HEK293 (cell line): ENCODE results near the gene WRAP53.

ENCODE experiments used
- CTCF ChIA-PET: fragments of 350-600 bp; formaldehyde crosslinking; extraction: SDS; loops from one replicate; lab custom pipeline; 2021; ENCODE audit warnings: antibody characterized with exemption; lab: Yijun Ruan, JAX
- POLR2A ChIA-PET: fragments of 300-600 bp; formaldehyde crosslinking; extraction: SDS; loops from one replicate; lab custom pipeline; 2020; ENCODE audit warnings: antibody characterized with exemption, inconsistent platforms; lab: Yijun Ruan, JAX
- H3K27ac ChIP-seq: fragments of 200-500 bp; sonication (Bioruptor generic); 2 replicates; pipeline ENCODE4 v1.5.1; 2014; ENCODE audit warnings: low read depth, low read length, control low read depth, inconsistent platforms; ENCODE audit errors: extremely low read depth
- H3K36me3 ChIP-seq, 2 experiments: fragments of 200-500 bp in 1 of 2; sonication (Bioruptor generic) in 1 of 2; 1 replicate in 1 of 2; 2 replicates in 1 of 2; pipeline ENCODE4 v1.5.1; 2014 to 2017; ENCODE audit warnings: inconsistent platforms in 2 of 2, low read length in 2 of 2; ENCODE audit not compliant: control insufficient read depth in 2 of 2, insufficient read depth in 1 of 2
- H3K4me1 ChIP-seq: fragments of 200-500 bp; sonication (Bioruptor generic); 2 replicates; pipeline ENCODE4 v1.5.1; 2014; ENCODE audit warnings: mild to moderate bottlenecking, low read length, inconsistent platforms; ENCODE audit not compliant: control insufficient read depth, insufficient read depth
- H3K4me3 ChIP-seq: 2 replicates; pipeline ENCODE4 v1.5.1; 2011; ENCODE audit warnings: low read depth, mild to moderate bottlenecking, control low read depth, low read length, moderate library complexity
- H3K9me3 ChIP-seq: fragments of 200-500 bp; sonication (Bioruptor generic); 2 replicates; pipeline ENCODE4 v1.5.1; 2014; ENCODE audit warnings: low read depth, low read length, inconsistent platforms; ENCODE audit not compliant: control insufficient read depth, insufficient read depth
- EGR2 ChIP-seq: fragments of 450-650 bp; formaldehyde crosslinking; IDR thresholded peaks from 2 replicates; pipeline ENCODE4 v1.5.1; 2016; ENCODE audit warnings: low read depth, missing biosample characterization, missing genetic modification characterization
- MEIS1 ChIP-seq: sonication (generic); formaldehyde crosslinking; IDR thresholded peaks from 2 replicates; pipeline ENCODE4 v1.8.1; 2022; ENCODE audit warnings: missing genetic modification reagents, mild to moderate bottlenecking, borderline replicate concordance
- OSR2 ChIP-seq: fragments of 450-650 bp; formaldehyde crosslinking; IDR thresholded peaks from 2 replicates; pipeline ENCODE4 v1.5.1; 2016; ENCODE audit warnings: missing biosample characterization, missing genetic modification characterization
- SCRT2 ChIP-seq: fragments of 450-650 bp; formaldehyde crosslinking; IDR thresholded peaks from 2 replicates; pipeline ENCODE4 v1.5.1; 2016; ENCODE audit warnings: missing biosample characterization, missing genetic modification characterization
- ZBTB17 ChIP-seq: fragments of 450-650 bp; formaldehyde crosslinking; IDR thresholded peaks from 2 replicates; pipeline ENCODE4 v1.5.1; 2016; ENCODE audit warnings: missing biosample characterization, missing genetic modification characterization
- ZFHX2 ChIP-seq: fragments of 450-650 bp; formaldehyde crosslinking; conservative IDR thresholded peaks from 2 replicates; pipeline ENCODE4 v1.5.1; 2016; ENCODE audit warnings: missing biosample characterization, missing genetic modification characterization
- ZNF133 ChIP-seq: fragments of 450-650 bp; formaldehyde crosslinking; IDR thresholded peaks from 2 replicates; pipeline ENCODE4 v1.5.1; 2016; ENCODE audit warnings: missing biosample characterization, missing genetic modification characterization
- ZNF16 ChIP-seq: fragments of 450-650 bp; formaldehyde crosslinking; IDR thresholded peaks from 2 replicates; pipeline ENCODE4 v1.5.1; 2016; ENCODE audit warnings: low read depth, missing biosample characterization, missing genetic modification characterization
- ZNF184 ChIP-seq: fragments of 450-650 bp; IDR thresholded peaks from 2 replicates; pipeline ENCODE4 v1.5.1; 2018; ENCODE audit warnings: missing biosample characterization, mild to moderate bottlenecking, missing genetic modification characterization
- ZNF2 ChIP-seq: fragments of 450-650 bp; formaldehyde crosslinking; IDR thresholded peaks from 2 replicates; pipeline ENCODE4 v1.5.1; 2016; ENCODE audit warnings: missing biosample characterization, missing genetic modification characterization
- ZNF266 ChIP-seq: fragments of 450-650 bp; formaldehyde crosslinking; IDR thresholded peaks from 2 replicates; pipeline ENCODE4 v1.5.1; 2016; ENCODE audit warnings: missing biosample characterization, missing genetic modification characterization, low read depth
- ZNF302 ChIP-seq: fragments of 450-650 bp; formaldehyde crosslinking; IDR thresholded peaks from 2 replicates; pipeline ENCODE4 v1.5.1; 2016; ENCODE audit warnings: missing biosample characterization, missing genetic modification characterization, low read depth
- ZNF366 ChIP-seq: fragments of 450-650 bp; formaldehyde crosslinking; conservative IDR thresholded peaks from 2 replicates; pipeline ENCODE4 v1.5.1; 2016; ENCODE audit warnings: missing biosample characterization, missing genetic modification characterization
- ZNF37A ChIP-seq: fragments of 450-650 bp; IDR thresholded peaks from 2 replicates; pipeline ENCODE4 v1.5.1; 2018; ENCODE audit warnings: missing biosample characterization, missing genetic modification characterization
- ZNF394 ChIP-seq: fragments of 450-650 bp; formaldehyde crosslinking; IDR thresholded peaks from 2 replicates; pipeline ENCODE4 v1.5.1; 2016; ENCODE audit warnings: missing biosample characterization, missing genetic modification characterization, mild to moderate bottlenecking, moderate library complexity, borderline replicate concordance
- ZNF544 ChIP-seq: fragments of 450-650 bp; formaldehyde crosslinking; IDR thresholded peaks from 2 replicates; pipeline ENCODE4 v1.5.0; 2017; ENCODE audit warnings: missing biosample characterization, missing genetic modification characterization
- ZNF555 ChIP-seq: fragments of 450-650 bp; formaldehyde crosslinking; conservative IDR thresholded peaks from 2 replicates; pipeline ENCODE4 v1.5.1; 2017; ENCODE audit warnings: missing biosample characterization, mild to moderate bottlenecking, missing genetic modification characterization, inconsistent platforms
- ZNF558 ChIP-seq: fragments of 450-650 bp; formaldehyde crosslinking; IDR thresholded peaks from 2 replicates; pipeline ENCODE4 v1.5.1; 2016; ENCODE audit warnings: missing biosample characterization, missing genetic modification characterization
- ZNF658 ChIP-seq: fragments of 450-650 bp; formaldehyde crosslinking; IDR thresholded peaks from 2 replicates; pipeline ENCODE4; 2016; ENCODE audit warnings: missing biosample characterization, missing genetic modification characterization
- ZNF660 ChIP-seq: fragments of 450-650 bp; IDR thresholded peaks from 2 replicates; pipeline ENCODE4 v1.5.1; 2018; ENCODE audit warnings: missing biosample characterization, mild to moderate bottlenecking, missing genetic modification characterization
- ZNF791 ChIP-seq: fragments of 450-650 bp; formaldehyde crosslinking; IDR thresholded peaks from 2 replicates; pipeline ENCODE4 v1.5.1; 2016; ENCODE audit warnings: missing biosample characterization, missing genetic modification characterization
- ZSCAN16 ChIP-seq: fragments of 450-650 bp; formaldehyde crosslinking; IDR thresholded peaks from 2 replicates; pipeline ENCODE4 v1.5.1; 2016; ENCODE audit warnings: missing biosample characterization, missing genetic modification characterization
- ZSCAN23 ChIP-seq: fragments of 450-650 bp; formaldehyde crosslinking; IDR thresholded peaks from 2 replicates; pipeline ENCODE4 v1.5.1; 2016; ENCODE audit warnings: missing biosample characterization, missing genetic modification characterization
- TF ChIP-seq, protein P1 (sequence below): fragments of 450-650 bp; formaldehyde crosslinking; IDR thresholded peaks from 2 replicates; pipeline ENCODE4 v1.5.1; 2017; ENCODE audit warnings: missing biosample characterization, missing genetic modification characterization
- TF ChIP-seq, protein P2 (sequence below): fragments of 450-650 bp; formaldehyde crosslinking; optimal IDR thresholded peaks from 2 replicates; pipeline ENCODE3; 2016; ENCODE audit warnings: missing biosample characterization, mild to moderate bottlenecking, missing genetic modification characterization
- TF ChIP-seq, protein P3 (sequence below): fragments of 450-650 bp; formaldehyde crosslinking; IDR thresholded peaks from 2 replicates; pipeline ENCODE4 v1.5.1; 2017; ENCODE audit warnings: missing biosample characterization, missing genetic modification characterization
- TF ChIP-seq, protein P4 (sequence below): fragments of 450-650 bp; formaldehyde crosslinking; IDR thresholded peaks from 2 replicates; pipeline ENCODE4 v1.5.1; 2016; ENCODE audit warnings: missing biosample characterization, missing genetic modification characterization
- TF ChIP-seq, protein P5 (sequence below): sonication (generic); formaldehyde crosslinking; IDR thresholded peaks from 2 replicates; pipeline ENCODE4 v1.8.1; 2022; ENCODE audit warnings: mild to moderate bottlenecking, moderate library complexity, missing genetic modification reagents
- TF ChIP-seq, protein P6 (sequence below): fragments of 450-650 bp; formaldehyde crosslinking; IDR thresholded peaks from 2 replicates; pipeline ENCODE4 v1.5.1; 2016; ENCODE audit warnings: missing biosample characterization, missing genetic modification characterization
- TF ChIP-seq, protein P7 (sequence below): fragments of 450-650 bp; formaldehyde crosslinking; IDR thresholded peaks from 2 replicates; pipeline ENCODE4 v1.5.1; 2016; ENCODE audit warnings: missing biosample characterization, missing genetic modification characterization

WRAP53 gene

DNA sequence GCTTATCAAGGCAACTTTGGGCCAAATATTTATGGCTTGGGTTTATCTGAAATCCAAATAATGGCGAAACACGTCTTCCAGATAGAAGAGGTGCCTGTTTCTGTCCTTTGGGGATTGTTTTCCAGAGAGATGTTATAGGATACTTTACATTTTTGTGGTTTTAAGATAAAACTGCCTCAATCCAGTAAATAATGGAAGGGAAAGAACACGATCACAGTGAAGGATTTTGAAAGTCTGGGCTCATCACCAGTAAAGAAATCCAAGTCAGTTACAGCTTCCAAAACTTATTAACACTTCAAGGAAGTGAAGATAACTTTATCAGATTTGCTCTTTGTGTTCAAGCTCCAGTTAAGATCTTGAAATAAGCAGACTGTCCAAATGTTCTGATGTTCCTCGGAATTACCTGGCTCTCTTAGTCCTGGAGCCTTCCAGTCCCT, 59.4 kb downstream of the WRAP53 start:
- ChIA-PET CTCF (interaction anchor here (0.6 to 7.3 kb wide), 13 partner anchors 11 to 326 kb away, joined by 3 to 89 read pairs (median 5); partner anchors contain the start of gene KDM6B), POLR2A (interaction anchor here (1.1 to 1.8 kb wide), 7 partner anchors 19 to 132 kb away, joined by 3 to 7 read pairs (median 4); partner anchors contain the start of genes CYB5D1, NAA38 and TP53)
- H3K27ac ChIP-seq, result peak overlapping the region; percentile 68
- H3K4me3 ChIP-seq, result no peak overlapping the region
- H3K9me3 ChIP-seq, result no peaks in the 10 kb centered on the region
- H3K4me1 ChIP-seq, result peaks cover 22% of the 10 kb centered on the region
- no peaks in the 10 kb centered on the region; a peak in 1 of 3 replicates for H3K36me3 ChIP-seq
- no peak for TF ChIP-seq ZNF394
- TF ChIP-seq, protein P1, sequence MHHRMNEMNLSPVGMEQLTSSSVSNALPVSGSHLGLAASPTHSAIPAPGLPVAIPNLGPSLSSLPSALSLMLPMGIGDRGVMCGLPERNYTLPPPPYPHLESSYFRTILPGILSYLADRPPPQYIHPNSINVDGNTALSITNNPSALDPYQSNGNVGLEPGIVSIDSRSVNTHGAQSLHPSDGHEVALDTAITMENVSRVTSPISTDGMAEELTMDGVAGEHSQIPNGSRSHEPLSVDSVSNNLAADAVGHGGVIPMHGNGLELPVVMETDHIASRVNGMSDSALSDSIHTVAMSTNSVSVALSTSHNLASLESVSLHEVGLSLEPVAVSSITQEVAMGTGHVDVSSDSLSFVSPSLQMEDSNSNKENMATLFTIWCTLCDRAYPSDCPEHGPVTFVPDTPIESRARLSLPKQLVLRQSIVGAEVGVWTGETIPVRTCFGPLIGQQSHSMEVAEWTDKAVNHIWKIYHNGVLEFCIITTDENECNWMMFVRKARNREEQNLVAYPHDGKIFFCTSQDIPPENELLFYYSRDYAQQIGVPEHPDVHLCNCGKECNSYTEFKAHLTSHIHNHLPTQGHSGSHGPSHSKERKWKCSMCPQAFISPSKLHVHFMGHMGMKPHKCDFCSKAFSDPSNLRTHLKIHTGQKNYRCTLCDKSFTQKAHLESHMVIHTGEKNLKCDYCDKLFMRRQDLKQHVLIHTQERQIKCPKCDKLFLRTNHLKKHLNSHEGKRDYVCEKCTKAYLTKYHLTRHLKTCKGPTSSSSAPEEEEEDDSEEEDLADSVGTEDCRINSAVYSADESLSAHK, result no peak
- no peak for TF ChIP-seq ZNF544 (tag by site-specific recombination)
- TF ChIP-seq ZSCAN23 (tag by site-specific recombination), result no peak
- TF ChIP-seq MEIS1, result no peak
- no peak for TF ChIP-seq ZBTB17 (tag by site-specific recombination)
- no peak for TF ChIP-seq ZNF555 (tag by site-specific recombination)
- TF ChIP-seq, protein P2, sequence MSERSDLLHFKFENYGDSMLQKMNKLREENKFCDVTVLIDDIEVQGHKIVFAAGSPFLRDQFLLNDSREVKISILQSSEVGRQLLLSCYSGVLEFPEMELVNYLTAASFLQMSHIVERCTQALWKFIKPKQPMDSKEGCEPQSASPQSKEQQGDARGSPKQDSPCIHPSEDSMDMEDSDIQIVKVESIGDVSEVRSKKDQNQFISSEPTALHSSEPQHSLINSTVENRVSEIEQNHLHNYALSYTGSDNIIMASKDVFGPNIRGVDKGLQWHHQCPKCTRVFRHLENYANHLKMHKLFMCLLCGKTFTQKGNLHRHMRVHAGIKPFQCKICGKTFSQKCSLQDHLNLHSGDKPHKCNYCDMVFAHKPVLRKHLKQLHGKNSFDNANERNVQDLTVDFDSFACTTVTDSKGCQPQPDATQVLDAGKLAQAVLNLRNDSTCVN (tag by site-specific recombination), result no peak
- no peak for TF ChIP-seq ZNF37A (tag by site-specific recombination)
- TF ChIP-seq, protein P3, sequence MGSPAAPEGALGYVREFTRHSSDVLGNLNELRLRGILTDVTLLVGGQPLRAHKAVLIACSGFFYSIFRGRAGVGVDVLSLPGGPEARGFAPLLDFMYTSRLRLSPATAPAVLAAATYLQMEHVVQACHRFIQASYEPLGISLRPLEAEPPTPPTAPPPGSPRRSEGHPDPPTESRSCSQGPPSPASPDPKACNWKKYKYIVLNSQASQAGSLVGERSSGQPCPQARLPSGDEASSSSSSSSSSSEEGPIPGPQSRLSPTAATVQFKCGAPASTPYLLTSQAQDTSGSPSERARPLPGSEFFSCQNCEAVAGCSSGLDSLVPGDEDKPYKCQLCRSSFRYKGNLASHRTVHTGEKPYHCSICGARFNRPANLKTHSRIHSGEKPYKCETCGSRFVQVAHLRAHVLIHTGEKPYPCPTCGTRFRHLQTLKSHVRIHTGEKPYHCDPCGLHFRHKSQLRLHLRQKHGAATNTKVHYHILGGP (tag by site-specific recombination), result no peak
- no peak for TF ChIP-seq ZNF791 (tag by site-specific recombination)
- no peak for TF ChIP-seq ZNF658
- no peak for TF ChIP-seq SCRT2
- no peak for TF ChIP-seq ZFHX2 (tag by site-specific recombination)
- TF ChIP-seq ZNF266 (tag by site-specific recombination), result no peak
- TF ChIP-seq, protein P4, sequence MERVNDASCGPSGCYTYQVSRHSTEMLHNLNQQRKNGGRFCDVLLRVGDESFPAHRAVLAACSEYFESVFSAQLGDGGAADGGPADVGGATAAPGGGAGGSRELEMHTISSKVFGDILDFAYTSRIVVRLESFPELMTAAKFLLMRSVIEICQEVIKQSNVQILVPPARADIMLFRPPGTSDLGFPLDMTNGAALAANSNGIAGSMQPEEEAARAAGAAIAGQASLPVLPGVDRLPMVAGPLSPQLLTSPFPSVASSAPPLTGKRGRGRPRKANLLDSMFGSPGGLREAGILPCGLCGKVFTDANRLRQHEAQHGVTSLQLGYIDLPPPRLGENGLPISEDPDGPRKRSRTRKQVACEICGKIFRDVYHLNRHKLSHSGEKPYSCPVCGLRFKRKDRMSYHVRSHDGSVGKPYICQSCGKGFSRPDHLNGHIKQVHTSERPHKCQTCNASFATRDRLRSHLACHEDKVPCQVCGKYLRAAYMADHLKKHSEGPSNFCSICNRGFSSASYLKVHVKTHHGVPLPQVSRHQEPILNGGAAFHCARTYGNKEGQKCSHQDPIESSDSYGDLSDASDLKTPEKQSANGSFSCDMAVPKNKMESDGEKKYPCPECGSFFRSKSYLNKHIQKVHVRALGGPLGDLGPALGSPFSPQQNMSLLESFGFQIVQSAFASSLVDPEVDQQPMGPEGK (tag by site-specific recombination), result no peak
- TF ChIP-seq ZNF366 (tag by site-specific recombination), result peak; percentile 31; the same call in 1 of the 2 replicates
- no peak for TF ChIP-seq ZNF2 (tag by site-specific recombination)
- TF ChIP-seq ZNF16 (tag by site-specific recombination), result no peak
- no peak for TF ChIP-seq EGR2 (tag by site-specific recombination)
- TF ChIP-seq ZNF184 (tag by site-specific recombination), result no peak
- no peak for TF ChIP-seq ZSCAN16 (tag by site-specific recombination)
- TF ChIP-seq, protein P5, sequence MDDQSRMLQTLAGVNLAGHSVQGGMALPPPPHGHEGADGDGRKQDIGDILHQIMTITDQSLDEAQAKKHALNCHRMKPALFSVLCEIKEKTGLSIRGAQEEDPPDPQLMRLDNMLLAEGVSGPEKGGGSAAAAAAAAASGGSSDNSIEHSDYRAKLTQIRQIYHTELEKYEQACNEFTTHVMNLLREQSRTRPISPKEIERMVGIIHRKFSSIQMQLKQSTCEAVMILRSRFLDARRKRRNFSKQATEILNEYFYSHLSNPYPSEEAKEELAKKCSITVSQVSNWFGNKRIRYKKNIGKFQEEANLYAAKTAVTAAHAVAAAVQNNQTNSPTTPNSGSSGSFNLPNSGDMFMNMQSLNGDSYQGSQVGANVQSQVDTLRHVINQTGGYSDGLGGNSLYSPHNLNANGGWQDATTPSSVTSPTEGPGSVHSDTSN (CRISPR knock-in tag), result no peak
- TF ChIP-seq ZNF302 (tag by site-specific recombination), result no peak
- TF ChIP-seq ZNF558 (tag by site-specific recombination), result no peak
- no peak for TF ChIP-seq ZNF133 (tag by site-specific recombination)
- TF ChIP-seq ZNF660, result no peak
- TF ChIP-seq OSR2 (tag by site-specific recombination), result no peak
- TF ChIP-seq, protein P6, sequence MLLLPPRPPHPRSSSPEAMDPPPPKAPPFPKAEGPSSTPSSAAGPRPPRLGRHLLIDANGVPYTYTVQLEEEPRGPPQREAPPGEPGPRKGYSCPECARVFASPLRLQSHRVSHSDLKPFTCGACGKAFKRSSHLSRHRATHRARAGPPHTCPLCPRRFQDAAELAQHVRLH (tag by site-specific recombination), result 0 out of 2 replicates have a peak, but pooled peaks have one; percentile 9
- TF ChIP-seq, protein P7, sequence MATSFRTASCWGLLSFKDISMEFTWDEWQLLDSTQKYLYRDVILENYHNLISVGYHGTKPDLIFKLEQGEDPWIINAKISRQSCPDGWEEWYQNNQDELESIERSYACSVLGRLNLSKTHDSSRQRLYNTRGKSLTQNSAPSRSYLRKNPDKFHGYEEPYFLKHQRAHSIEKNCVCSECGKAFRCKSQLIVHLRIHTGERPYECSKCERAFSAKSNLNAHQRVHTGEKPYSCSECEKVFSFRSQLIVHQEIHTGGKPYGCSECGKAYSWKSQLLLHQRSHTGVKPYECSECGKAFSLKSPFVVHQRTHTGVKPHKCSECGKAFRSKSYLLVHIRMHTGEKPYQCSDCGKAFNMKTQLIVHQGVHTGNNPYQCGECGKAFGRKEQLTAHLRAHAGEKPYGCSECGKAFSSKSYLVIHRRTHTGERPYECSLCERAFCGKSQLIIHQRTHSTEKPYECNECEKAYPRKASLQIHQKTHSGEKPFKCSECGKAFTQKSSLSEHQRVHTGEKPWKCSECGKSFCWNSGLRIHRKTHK (tag by site-specific recombination), result no peak
